ENCODE measurements around the gene ZNF654. TPM values are rescaled to one million over a fixed set of nuclear protein-coding genes. Genes with fewer than 3 reads are reported as not detected.

Gene ZNF654
- total and polyA plus RNA-seq, 10 of the 15 experiments (the other 5 are each of a cell fraction or from before 2014, with no cell fraction given) = 2.7 to 14.2 (median 10.0) TPM

- no peak for ATAC-seq
- WGBS (ENCODE audit: insufficient coverage, insufficient replicate concordance, low lambda C conversion rate, missing lambda C conversion rate) = 37% methylated on average over 1 of the region's 1 CpG
- intact Hi-C loops (cut with micrococcal nuclease; ENCODE audit: unreplicated experiment) = no loop called here
- SMC1A ChIA-PET (ENCODE audit: uncharacterized antibody, unreplicated experiment) = interaction anchor here (1.3 to 1.5 kb wide), 3 partner anchors 8 to 43 kb away, joined by 3 to 5 read pairs (median 4); partner anchors contain the start of gene C3orf38
- no peak overlapping the region for H3K27ac ChIP-seq (ENCODE audit: control insufficient read depth, insufficient read depth)
- H3K4me1 ChIP-seq (ENCODE audit: control insufficient read depth, insufficient read depth, low read length) = no peaks in the 10 kb centered on the region; the same call in 1 of the 2 replicates
- no peak overlapping the region for H3K4me3 ChIP-seq
- TF ChIP-seq SRF (IDR thresholded peaks at IDR 0.05; ENCODE audit: low read depth in 2 of 2, low read length in 2 of 2) = no peak
- TF ChIP-seq SIX5 (IDR thresholded peaks at IDR 0.05; ENCODE audit: low read depth, low read length, severe bottlenecking) = no peak
- no peak for TF ChIP-seq IKZF2 (IDR thresholded peaks at IDR 0.05)
- no peak for TF ChIP-seq YY1 (IDR thresholded peaks at IDR 0.05; ENCODE audit: low read depth, low read length)
- no peak for TF ChIP-seq WRNIP1 (IDR thresholded peaks at IDR 0.05; ENCODE audit: borderline replicate concordance, low read depth, low read length)
- no peak for TF ChIP-seq ATF3 (IDR thresholded peaks at IDR 0.05; ENCODE audit: borderline replicate concordance, extremely low read depth, low read depth, low read length)
- no peak for TF ChIP-seq CHD1 (IDR thresholded peaks at IDR 0.05; ENCODE audit: low read depth, low read length)
- TF ChIP-seq EED (IDR thresholded peaks at IDR 0.05; ENCODE audit: low read depth) = no peak
- no peak overlapping the region for H3K9ac ChIP-seq (ENCODE audit: control insufficient read depth, insufficient read depth, low read length)
- RAD21 ChIA-PET (ENCODE audit: unreplicated experiment) = no interaction called here
- POLR2A ChIA-PET = no interaction called here
- in situ Hi-C loops (cut with MboI) = no loop called here
- CTCF ChIA-PET = no interaction called here
- peaks cover 0 to 11% of the 10 kb centered on the region in 2 experiments; a peak in 2 of 4 replicates for H3K36me3 ChIP-seq (ENCODE audit: control insufficient read depth in 2 of 2, insufficient read depth in 2 of 2, low read length in 1 of 2)
- no peak for FAIRE-seq
- no peak overlapping the region for H3K4me2 ChIP-seq (ENCODE audit: control insufficient read depth, insufficient read depth)
- H3K79me2 ChIP-seq (ENCODE audit: control insufficient read depth, insufficient read depth, low read length) = no peaks in the 10 kb centered on the region; the same call in 1 of the 2 replicates
- no peak for DNase-seq (ENCODE audit: low read depth, low spot score)
- H2AFZ ChIP-seq (ENCODE audit: control insufficient read depth, low read depth, low read length) = no peak overlapping the region
- no TSS peak for BruUV-seq (replicated peaks)
- no peaks in the 10 kb centered on the region for H3K9me3 ChIP-seq (replicated peaks; ENCODE audit: control insufficient read depth, insufficient read depth, low read length)
- H4K20me1 ChIP-seq (ENCODE audit: control insufficient read depth, insufficient read depth) = no peaks in the 10 kb centered on the region
- no peaks in the 10 kb centered on the region for H3K27me3 ChIP-seq (replicated peaks in 1 of 2; ENCODE audit: control insufficient read depth in 2 of 2, insufficient read depth in 2 of 2, low read length in 1 of 2)
Observed at GRCh38 chr3:88137836-88138235, 78.8 kb downstream of the ZNF654 start.
